Measurements from ENCODE around the gene CEPT1.
A peak's percentile ranks its signal among the peaks of the same experiment; 100 is the strongest.

CEPT1 gene

DNA sequence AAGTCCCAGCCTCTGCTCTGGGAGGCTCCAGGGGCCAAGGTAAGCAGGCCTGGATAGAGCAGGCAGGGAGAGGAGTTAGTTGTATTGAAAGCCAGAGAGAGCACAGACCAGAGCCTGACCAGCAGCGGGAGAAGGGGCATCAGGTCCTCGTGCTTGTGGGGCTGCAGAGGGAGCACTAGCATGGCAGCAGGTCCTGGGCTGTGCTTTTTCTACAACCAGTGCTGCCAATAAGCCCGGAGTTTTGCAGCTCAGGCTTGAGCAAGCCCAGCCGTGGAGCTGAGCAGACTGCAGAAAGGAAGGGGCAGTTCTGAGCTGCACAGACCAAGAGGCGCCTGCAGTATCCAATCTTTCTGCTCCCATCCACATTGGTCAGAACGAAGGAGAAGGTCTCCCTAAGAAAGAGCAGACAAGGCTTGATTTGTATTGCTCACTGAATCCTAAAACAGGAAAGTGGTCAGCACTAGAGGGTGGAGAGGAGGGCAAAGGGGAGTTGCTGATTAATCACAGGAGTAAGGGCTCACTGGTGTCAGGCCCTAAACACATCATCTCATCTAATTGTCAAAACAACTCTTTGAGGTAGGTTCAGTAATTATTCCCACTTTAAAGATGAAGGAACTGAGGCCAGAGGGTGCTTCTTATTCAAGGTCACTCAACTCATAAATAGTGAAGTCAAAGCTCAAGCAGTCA is 57.7 kb downstream of the CEPT1 start:
- peaks cover 4% of the 10 kb centered on the region; the same call in 1 of the 2 replicates for H3K27me3 ChIP-seq (ENCODE audit: insufficient read depth, low read length)
- no peak overlapping the region for H3K9ac ChIP-seq (ENCODE audit: low read depth, low read length)
- no peak overlapping the region for H3K27ac ChIP-seq (ENCODE audit: low read length)
- H3K4me1 ChIP-seq (ENCODE audit: insufficient read depth, low read length), result no peaks in the 10 kb centered on the region; the same call in 1 of the 2 replicates
- H3K36me3 ChIP-seq (ENCODE audit: insufficient read depth, low read depth, low read length), result no peaks in the 10 kb centered on the region
- H3K4me3 ChIP-seq (ENCODE audit: low read length), result no peak overlapping the region
- H3K9me3 ChIP-seq (ENCODE audit: insufficient read depth, low read depth, low read length), result no peaks in the 10 kb centered on the region

DNA sequence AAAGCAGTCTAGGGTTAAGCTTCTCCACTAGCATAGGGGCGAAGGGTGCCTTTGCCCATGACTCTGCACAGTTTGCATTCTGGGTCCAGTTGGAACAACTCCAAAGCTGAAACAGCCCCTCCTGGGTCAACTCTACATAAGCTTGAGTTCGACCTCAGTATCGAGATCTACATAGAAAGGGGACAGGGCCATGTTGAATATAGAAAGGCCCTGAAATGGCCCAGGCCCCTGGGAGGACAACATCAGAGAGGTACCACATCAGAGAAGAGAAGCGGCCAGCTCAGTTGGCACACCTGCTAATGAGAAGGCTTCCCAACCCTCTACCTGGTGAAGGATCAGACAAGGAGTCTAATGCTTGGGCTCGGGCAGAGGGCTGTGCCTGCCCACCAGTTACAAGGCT is 58.8 kb downstream of the CEPT1 start:
- no peaks in the 10 kb centered on the region for H3K4me1 ChIP-seq (ENCODE audit: insufficient read depth, low read length)
- H3K9ac ChIP-seq (ENCODE audit: low read depth, low read length), result no peak overlapping the region
- no peak overlapping the region for H3K4me3 ChIP-seq (ENCODE audit: low read length)
- no peak overlapping the region for H3K27ac ChIP-seq (ENCODE audit: low read length)
- H3K27me3 ChIP-seq (ENCODE audit: insufficient read depth, low read length), result peaks cover 15% of the 10 kb centered on the region
- H3K9me3 ChIP-seq (ENCODE audit: insufficient read depth, low read depth, low read length), result no peaks in the 10 kb centered on the region
- H3K36me3 ChIP-seq (ENCODE audit: insufficient read depth, low read depth, low read length), result no peaks in the 10 kb centered on the region

DNA sequence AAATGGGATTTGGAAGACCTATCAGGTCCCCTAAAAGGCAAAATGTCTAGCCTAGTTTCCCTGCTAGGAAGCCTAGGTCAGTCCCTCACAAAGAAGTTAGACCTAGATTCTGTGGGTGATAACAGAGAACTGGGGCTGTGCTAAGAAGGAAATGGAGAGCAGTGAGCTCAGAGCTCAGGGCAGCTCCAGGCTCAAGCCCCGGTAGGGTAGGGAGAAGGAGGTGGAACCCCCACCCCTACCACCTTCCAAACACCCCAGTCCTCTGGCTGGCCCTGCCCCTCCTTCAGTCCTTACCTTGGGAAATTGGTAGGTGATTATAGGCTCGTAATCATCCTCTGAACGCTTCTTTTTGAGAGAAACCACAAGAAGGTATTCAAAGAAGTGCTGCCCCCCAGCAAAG is 59.3 kb downstream of the CEPT1 start:
- H3K9me3 ChIP-seq (ENCODE audit: insufficient read depth, low read depth, low read length), result no peaks in the 10 kb centered on the region

DNA sequence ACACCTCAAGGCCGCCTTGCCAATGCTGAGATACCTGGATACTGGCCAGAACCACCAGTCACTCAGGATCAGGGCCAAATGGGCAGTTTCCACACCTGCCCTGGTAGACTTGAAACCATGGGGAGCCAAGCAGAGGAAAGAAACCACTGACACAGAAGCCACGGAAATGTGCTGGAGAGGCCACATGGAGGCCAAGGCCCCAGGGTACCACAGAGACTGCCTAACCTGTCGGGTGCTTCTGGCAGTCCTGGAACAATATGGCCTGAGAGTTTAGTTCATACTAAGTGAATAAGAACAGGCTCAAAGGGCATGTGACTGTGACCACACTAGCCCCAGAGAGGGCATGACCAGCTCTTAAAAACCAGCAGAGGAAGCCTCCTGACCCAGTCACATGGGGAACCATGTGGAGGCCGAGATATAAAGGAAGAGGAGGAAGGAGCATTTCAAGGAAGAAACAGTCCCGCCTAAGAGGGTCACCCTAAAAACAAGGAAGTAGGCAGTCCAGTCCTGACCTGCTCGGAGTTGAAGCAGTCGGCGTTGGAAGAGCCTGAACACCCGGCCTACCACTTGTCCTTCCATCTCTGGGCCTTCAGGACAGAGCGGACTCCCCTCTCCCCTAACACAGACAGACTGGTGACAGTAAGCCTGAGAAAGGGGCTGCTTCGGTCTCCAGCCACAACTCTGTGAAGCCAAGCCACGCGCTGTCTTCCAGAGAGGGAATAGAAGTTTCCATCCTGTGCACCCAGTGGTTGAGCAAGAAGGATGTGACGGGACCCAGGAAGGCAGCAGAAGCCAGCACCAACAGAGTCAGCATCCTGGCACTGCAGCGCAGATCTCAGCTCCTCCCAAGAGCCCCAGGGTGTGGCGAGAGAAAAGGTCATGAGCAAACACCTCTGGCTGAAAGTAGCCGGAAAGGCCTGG is 60.1 kb downstream of the CEPT1 start, which contains the start of gene DENND2D:
Gene DENND2D, minus strand, starts transcription at position 766 of the 921 bp plus-strand sequence. Its CDS starts 187 bp downstream, at position 579.
- no peak within 1 kb of the TSS for H3K27ac ChIP-seq (ENCODE audit: low read length)
- no peaks in the 10 kb centered on the region for H3K9me3 ChIP-seq (ENCODE audit: insufficient read depth, low read depth, low read length)
- H3K27me3 ChIP-seq (ENCODE audit: insufficient read depth, low read length), result peaks cover 28% of the 10 kb centered on the region
- H3K9ac ChIP-seq (ENCODE audit: low read depth, low read length), result no peak within 1 kb of the TSS
- H3K4me3 ChIP-seq (ENCODE audit: low read length), result no peak within 1 kb of the TSS
- no peaks in the 10 kb centered on the region for H3K4me1 ChIP-seq (ENCODE audit: insufficient read depth, low read length)
- H3K36me3 ChIP-seq (ENCODE audit: insufficient read depth, low read depth, low read length), result no peaks in the 10 kb centered on the region

More for the DNA sequence above, 59.3 kb downstream of the CEPT1 start:
- peaks cover 20% of the 10 kb centered on the region for H3K27me3 ChIP-seq (ENCODE audit: insufficient read depth, low read length)
- no peaks in the 10 kb centered on the region for H3K4me1 ChIP-seq (ENCODE audit: insufficient read depth, low read length)
- H3K4me3 ChIP-seq (ENCODE audit: low read length), result no peak overlapping the region
- H3K9ac ChIP-seq (ENCODE audit: low read depth, low read length), result no peak overlapping the region
- H3K27ac ChIP-seq (ENCODE audit: low read length), result no peak overlapping the region
- H3K36me3 ChIP-seq (ENCODE audit: insufficient read depth, low read depth, low read length), result no peaks in the 10 kb centered on the region

DNA sequence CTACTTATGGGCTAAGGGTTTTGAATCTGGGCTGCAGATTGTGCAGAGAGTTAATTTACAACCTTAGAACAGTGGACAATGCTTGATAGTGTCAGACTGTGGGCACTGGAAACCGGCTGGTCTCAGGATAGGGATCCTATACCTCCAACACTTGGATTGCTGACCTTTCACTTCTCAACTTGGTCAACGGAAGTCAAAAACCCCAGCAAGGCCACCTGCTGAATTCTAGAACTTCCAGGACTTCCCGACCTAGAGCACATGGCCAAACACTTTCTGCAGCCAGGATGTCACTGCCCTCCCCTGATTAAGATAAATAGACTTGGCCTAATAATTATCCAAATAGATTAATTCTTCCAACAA is 60.8 kb downstream of the CEPT1 start:
- Histone ChIP-seq H3K9me3 (ENCODE audit: insufficient read depth, low read depth, low read length) (no peaks in the 10 kb centered on the region), H3K27ac (ENCODE audit: low read length) (no peak overlapping the region), H3K27me3 (ENCODE audit: insufficient read depth, low read length) (peaks cover 34% of the 10 kb centered on the region), H3K4me1 (ENCODE audit: insufficient read depth, low read length) (no peaks in the 10 kb centered on the region), H3K9ac (ENCODE audit: low read depth, low read length) (no peak overlapping the region), H3K4me3 (ENCODE audit: low read length) (no peak overlapping the region), H3K36me3 (ENCODE audit: insufficient read depth, low read depth, low read length) (no peaks in the 10 kb centered on the region)

DNA sequence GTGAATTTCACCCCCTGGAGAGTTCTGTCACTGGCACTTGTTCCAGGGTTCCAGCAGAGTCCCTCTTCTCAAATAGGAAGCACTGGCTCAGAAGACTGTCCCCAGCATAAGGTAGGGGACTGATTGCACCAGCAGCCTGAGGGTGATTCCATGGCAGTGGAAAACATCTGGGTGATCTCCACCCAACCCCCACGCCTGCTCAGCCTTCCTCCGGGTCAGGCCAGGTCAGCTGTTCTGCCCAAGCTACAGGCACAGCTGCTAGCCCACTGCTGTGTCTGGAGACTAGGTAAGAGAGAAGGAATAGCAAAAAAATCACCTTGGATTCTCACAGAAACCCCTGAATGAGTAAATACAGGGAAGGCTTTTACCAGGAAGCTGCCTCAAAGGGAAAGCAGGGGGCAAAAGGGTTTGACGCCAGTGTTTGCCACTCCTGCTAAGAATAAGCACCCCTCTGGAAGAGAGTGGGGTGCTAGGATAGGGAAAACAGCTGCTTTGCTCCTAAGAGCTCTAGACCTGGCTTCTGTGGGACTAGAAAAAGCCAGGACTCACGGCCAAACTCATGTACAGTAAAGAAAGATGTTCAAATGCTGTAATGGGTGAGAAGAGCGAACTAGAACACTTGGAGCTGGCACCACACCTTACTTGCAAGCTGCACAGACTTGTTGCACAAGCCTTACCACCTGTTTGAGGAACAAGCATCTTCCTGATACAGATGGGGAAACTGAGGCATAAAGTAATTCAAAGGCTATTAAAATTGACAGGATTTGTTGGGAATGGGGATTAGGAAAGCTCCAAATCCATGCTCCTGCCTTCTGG is 61.5 kb downstream of the CEPT1 start:
- H3K9me3 ChIP-seq (ENCODE audit: insufficient read depth, low read depth, low read length), result no peaks in the 10 kb centered on the region
- H3K4me1 ChIP-seq (ENCODE audit: insufficient read depth, low read length), result no peaks in the 10 kb centered on the region
- H3K36me3 ChIP-seq (ENCODE audit: insufficient read depth, low read depth, low read length), result no peaks in the 10 kb centered on the region
- no peak overlapping the region for H3K9ac ChIP-seq (ENCODE audit: low read depth, low read length)
- H3K27me3 ChIP-seq (ENCODE audit: insufficient read depth, low read length), result peaks cover 38% of the 10 kb centered on the region
- no peak overlapping the region for H3K27ac ChIP-seq (ENCODE audit: low read length)
- H3K4me3 ChIP-seq (ENCODE audit: low read length), result no peak overlapping the region

DNA sequence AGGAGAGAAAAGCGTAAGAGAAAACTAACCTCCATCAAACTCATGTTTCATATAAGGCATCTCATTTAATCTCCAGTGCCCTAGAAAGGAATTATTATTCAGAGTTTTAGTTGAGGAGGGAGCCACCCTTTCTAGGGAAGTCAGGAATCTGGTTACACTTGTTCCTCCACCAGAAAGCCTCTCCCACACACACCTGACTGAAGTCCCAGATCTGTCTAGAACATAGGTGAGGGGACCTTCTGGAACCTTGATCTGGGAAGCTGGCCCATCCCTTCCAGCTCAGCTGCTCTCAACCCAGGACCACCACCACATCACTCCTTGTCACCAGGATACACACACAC is 62.3 kb downstream of the CEPT1 start:
- Histone ChIP-seq H3K36me3 (ENCODE audit: insufficient read depth, low read depth, low read length) (no peaks in the 10 kb centered on the region), H3K9ac (ENCODE audit: low read depth, low read length) (no peak overlapping the region), H3K27ac (ENCODE audit: low read length) (no peak overlapping the region), H3K27me3 (ENCODE audit: insufficient read depth, low read length) (peaks cover 38% of the 10 kb centered on the region), H3K9me3 (ENCODE audit: insufficient read depth, low read depth, low read length) (no peaks in the 10 kb centered on the region), H3K4me3 (ENCODE audit: low read length) (no peak overlapping the region), H3K4me1 (ENCODE audit: insufficient read depth, low read length) (no peaks in the 10 kb centered on the region)

DNA sequence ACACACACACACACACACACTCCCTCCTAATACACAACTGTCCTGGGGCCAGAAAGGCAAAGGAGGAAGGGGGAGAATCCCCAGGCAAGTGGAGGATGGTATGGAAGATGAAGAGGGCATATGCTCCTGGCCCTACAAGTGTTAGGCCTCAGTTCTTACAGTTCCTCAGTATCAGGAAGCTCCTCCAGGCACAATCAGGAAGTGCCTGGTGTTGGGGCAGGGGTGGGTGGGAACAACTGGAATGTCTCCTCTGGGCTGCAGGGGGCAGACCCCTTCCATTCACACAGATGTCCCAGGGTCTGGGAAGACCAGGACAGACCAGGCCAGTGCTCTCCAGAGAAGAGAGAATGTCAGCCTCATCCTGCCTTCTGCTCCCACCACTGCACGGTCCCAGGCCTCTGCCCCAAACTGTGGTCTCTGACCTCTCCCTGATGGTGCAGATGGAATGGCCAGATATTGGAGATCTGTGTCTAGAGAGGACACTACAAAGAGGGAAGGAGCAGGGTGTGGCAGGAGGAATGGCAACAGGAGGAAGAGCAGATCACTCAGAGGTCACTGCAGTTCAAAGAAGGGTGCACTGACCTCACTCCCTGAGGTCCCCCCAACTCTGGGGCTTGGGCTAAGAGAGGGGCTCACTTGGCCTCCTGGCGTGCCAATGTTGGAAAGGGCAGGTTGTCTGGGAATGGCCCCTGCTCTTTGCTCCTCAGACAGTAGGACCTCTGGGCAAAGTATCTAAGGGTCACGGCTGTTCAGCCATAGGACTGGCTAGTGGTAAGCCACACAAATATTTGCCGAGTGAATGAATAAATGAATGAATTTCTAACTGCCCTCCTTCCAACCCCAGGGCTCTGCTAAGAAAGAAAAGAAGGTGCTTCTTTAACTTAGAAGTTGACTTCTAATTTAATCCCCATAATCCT is 62.9 kb downstream of the CEPT1 start:
- peak overlapping the region; percentile 12; the same call in 1 of the 2 replicates for H3K4me3 ChIP-seq (ENCODE audit: low read length)
- H3K4me1 ChIP-seq (ENCODE audit: insufficient read depth, low read length), result no peaks in the 10 kb centered on the region
- H3K9me3 ChIP-seq (ENCODE audit: insufficient read depth, low read depth, low read length), result no peaks in the 10 kb centered on the region
- no peaks in the 10 kb centered on the region for H3K36me3 ChIP-seq (ENCODE audit: insufficient read depth, low read depth, low read length)
- H3K9ac ChIP-seq (ENCODE audit: low read depth, low read length), result no peak overlapping the region
- peaks cover 38% of the 10 kb centered on the region for H3K27me3 ChIP-seq (ENCODE audit: insufficient read depth, low read length)
- H3K27ac ChIP-seq (ENCODE audit: low read length), result no peak overlapping the region

DNA sequence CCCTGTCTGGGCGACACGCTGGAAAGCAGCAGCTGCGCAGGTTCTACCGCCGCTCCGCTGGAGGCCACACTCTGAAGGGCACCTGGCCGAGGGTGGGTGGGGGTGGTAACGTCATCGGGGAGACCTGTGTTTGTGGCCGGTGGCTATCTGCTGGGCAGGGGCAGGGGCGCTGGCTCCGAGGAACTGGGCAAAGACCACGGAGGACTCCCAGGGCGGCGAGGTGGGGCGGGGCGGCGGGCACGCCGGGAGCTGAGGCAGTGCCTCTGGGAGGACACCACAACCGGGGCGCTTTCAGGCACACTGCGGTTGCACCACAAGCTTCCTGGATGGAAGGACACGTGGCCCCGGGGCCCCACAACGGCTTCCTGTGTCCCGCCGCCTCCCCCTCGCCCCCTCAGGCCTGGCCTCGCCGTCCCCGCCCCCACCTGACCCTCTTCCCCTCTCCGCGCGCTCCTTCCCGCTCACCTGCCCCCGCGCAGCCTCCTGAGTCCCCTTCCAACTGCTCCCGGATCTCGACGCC is 63.7 kb downstream of the CEPT1 start:
- Histone ChIP-seq H3K4me1 (ENCODE audit: insufficient read depth, low read length) (no peaks in the 10 kb centered on the region), H3K9ac (ENCODE audit: low read depth, low read length) (no peak overlapping the region), H3K9me3 (ENCODE audit: insufficient read depth, low read depth, low read length) (no peaks in the 10 kb centered on the region), H3K4me3 (ENCODE audit: low read length) (peak overlapping the region; percentile 12; the same call in 1 of the 2 replicates), H3K36me3 (ENCODE audit: insufficient read depth, low read depth, low read length) (no peaks in the 10 kb centered on the region), H3K27ac (ENCODE audit: low read length) (no peak overlapping the region), H3K27me3 (ENCODE audit: insufficient read depth, low read length) (peaks cover 38% of the 10 kb centered on the region)

DNA sequence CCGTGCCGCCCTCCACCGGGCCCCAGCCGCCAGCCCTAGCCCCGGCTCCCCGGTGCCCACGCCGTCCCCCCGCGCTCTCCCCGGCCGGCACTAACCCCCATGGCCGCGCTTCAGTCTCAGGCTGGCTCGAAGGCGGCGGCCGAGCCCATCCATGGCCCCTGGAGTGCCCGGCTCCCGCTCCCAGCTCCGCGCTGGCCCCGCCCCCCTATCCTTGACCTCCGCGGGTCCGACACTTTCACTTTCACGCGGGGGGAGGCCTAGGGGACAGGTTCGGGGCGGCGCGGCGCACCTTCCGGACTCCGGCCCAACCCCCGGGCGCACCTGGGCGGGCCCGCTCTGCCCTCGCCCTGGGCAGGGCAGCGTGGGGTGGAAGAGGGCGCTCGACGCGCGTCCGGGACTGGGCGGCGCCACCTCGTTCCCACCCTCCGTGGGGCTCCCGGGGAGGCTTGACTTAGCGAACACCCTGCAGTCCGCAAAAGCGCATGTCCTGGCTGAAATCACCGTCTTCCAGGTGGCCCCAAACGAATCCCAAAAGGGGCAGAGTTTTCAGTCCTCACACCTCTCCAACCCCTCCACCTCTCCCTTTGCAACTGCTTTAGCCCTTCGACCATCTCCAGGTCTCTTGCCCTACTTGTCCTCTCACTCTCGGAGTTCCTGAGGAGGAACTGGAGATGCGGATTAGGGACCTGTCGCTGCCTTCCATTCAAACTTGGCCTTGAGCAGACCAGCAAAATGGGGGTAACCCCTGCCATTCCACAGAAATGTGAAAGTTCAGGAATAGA is 64.4 kb downstream of the CEPT1 start:
- Histone ChIP-seq H3K4me1 (ENCODE audit: insufficient read depth, low read length) (no peaks in the 10 kb centered on the region), H3K36me3 (ENCODE audit: insufficient read depth, low read depth, low read length) (no peaks in the 10 kb centered on the region), H3K4me3 (ENCODE audit: low read length) (peak overlapping the region; percentile 12; the same call in 1 of the 2 replicates), H3K9me3 (ENCODE audit: insufficient read depth, low read depth, low read length) (no peaks in the 10 kb centered on the region), H3K27me3 (ENCODE audit: insufficient read depth, low read length) (peaks cover 38% of the 10 kb centered on the region), H3K9ac (ENCODE audit: low read depth, low read length) (no peak overlapping the region), H3K27ac (ENCODE audit: low read length) (no peak overlapping the region)

Measured in iPS-20b (cell line).